ENCODE measurements around the gene EFEMP2.
A peak's percentile ranks its signal among the peaks of the same experiment; 100 is the strongest.

EFEMP2 gene

GRCh38 chr11:65817835-65818680 lies 54.5 kb downstream of the EFEMP2 start:
- DNase-seq: peak; percentile 78

GRCh38 chr11:65817312-65817834 lies 55.2 kb downstream of the EFEMP2 start:
- DNase-seq: peak; percentile 27

GRCh38 chr11:65816696-65817095 lies 55.9 kb downstream of the EFEMP2 start:
- no peak for DNase-seq
